CD4-positive, alpha-beta T cell (primary cell): ENCODE data around the gene ADCY4. TPM values are rescaled to one million over a fixed set of nuclear protein-coding genes. Genes with fewer than 3 reads are reported as not detected.

Source experiments
- ATAC-seq: fragments of 200-7000 bp; cut with Tn5 transposase; one replicate; pipeline ENCODE4 v1.10.0; 2022; ENCODE audit warnings: mild to moderate bottlenecking; ENCODE audit not compliant: poor library complexity
- CTCF ChIA-PET: fragments of 350-600 bp; sonication (Branson Sonifier 250); formaldehyde crosslinking; loops from one replicate; lab custom pipeline; 2021; ENCODE audit warnings: antibody characterized with exemption, inconsistent platforms; lab: Charles Lee
- POLR2A ChIA-PET: fragments of 350-600 bp; sonication (Branson Sonifier 250); formaldehyde crosslinking; loops from one replicate; lab custom pipeline; 2021; ENCODE audit warnings: antibody characterized with exemption, inconsistent platforms; lab: Charles Lee
- DNase-seq, 14 experiments: peaks; one replicate each; pipeline ENCODE4 v3.0.0-alpha.2; 2013 to 2020; ENCODE audit warnings: mixed read lengths in 2 of 14
- H3K27ac ChIP-seq, 2 donors: one replicate each; pipeline versions ENCODE4 v1.5.1 to v1.7.0; 2013; ENCODE audit warnings: low read length in 2 of 2, low read depth in 1 of 2, mild to moderate bottlenecking in 1 of 2
- H3K27me3 ChIP-seq, 2 experiments: 1 replicate in 1 of 2; 2 replicates in 1 of 2; pipeline versions ENCODE4 v1.6.1 to v1.7.0; 2013; ENCODE audit warnings: low read length in 2 of 2, control low read depth in 1 of 2, mild to moderate bottlenecking in 1 of 2, moderate library complexity in 1 of 2; ENCODE audit not compliant: insufficient read depth in 2 of 2, control insufficient read depth in 1 of 2
- H3K36me3 ChIP-seq: one replicate; pipeline ENCODE4 v1.6.1; 2013; ENCODE audit warnings: low read length, control low read depth; ENCODE audit not compliant: insufficient read depth
- H3K4me1 ChIP-seq: one replicate; pipeline ENCODE4 v1.6.1; 2013; ENCODE audit warnings: low read length, control low read depth; ENCODE audit not compliant: insufficient read depth
- H3K4me3 ChIP-seq: one replicate; pipeline ENCODE4 v1.5.1; 2013; ENCODE audit warnings: mild to moderate bottlenecking, low read length, moderate library complexity
- H3K9me3 ChIP-seq, 2 experiments: 1 replicate in 1 of 2; 2 replicates in 1 of 2; pipeline versions ENCODE4 v1.6.1 to v1.7.0; 2013; ENCODE audit warnings: low read length in 2 of 2, mild to moderate bottlenecking in 2 of 2, control low read depth in 1 of 2, moderate library complexity in 1 of 2; ENCODE audit not compliant: control insufficient read depth in 1 of 2, insufficient read depth in 1 of 2
- H3K27ac Mint-ChIP-seq: one replicate; pipeline ENCODE4 v1.8.0; 2020; ENCODE audit warnings: mixed read lengths
- H3K27me3 Mint-ChIP-seq: one replicate; pipeline ENCODE4 v1.8.0; 2021; ENCODE audit warnings: mixed read lengths
- H3K36me3 Mint-ChIP-seq: one replicate; pipeline ENCODE4 v1.8.0; 2021; ENCODE audit warnings: low read depth, mixed read lengths
- H3K4me1 Mint-ChIP-seq: one replicate; pipeline ENCODE4 v1.8.0; 2021; ENCODE audit warnings: low read depth, mixed read lengths
- H3K4me3 Mint-ChIP-seq: one replicate; pipeline ENCODE4 v1.8.0; 2020; ENCODE audit warnings: mild to moderate bottlenecking, mixed read lengths
- H3K9me3 Mint-ChIP-seq: one replicate; pipeline ENCODE4 v1.8.0; 2020; ENCODE audit warnings: mixed read lengths
- CTCF ChIP-seq: fragments of 200-600 bp; IDR thresholded peaks from one replicate; pipeline ENCODE4 v1.8.0; 2022; ENCODE audit warnings: antibody characterized with exemption, mild to moderate bottlenecking
- intact Hi-C, 2 experiments: fragments of 100-400 bp; cut with DNase I in 1 of 2; cut with micrococcal nuclease in 1 of 2; formaldehyde crosslinking; loops; one replicate each; pipeline versions ENCODE4 v1.15.1 to v1.9.0; 2023 to 2025; cut with DNase I, micrococcal nuclease
- total RNA-seq, 174 experiments: library from RNA in 2 of 174; stranded (reverse) in 2 of 174; gene quantifications; one replicate each; pipeline ENCODE4 v1.2.3 and lab custom pipeline; 2021 to 2026

ADCY4 gene
- total RNA-seq, 2 experiments from 2014 or later, result 4.7 to 5.9 TPM

DNA sequence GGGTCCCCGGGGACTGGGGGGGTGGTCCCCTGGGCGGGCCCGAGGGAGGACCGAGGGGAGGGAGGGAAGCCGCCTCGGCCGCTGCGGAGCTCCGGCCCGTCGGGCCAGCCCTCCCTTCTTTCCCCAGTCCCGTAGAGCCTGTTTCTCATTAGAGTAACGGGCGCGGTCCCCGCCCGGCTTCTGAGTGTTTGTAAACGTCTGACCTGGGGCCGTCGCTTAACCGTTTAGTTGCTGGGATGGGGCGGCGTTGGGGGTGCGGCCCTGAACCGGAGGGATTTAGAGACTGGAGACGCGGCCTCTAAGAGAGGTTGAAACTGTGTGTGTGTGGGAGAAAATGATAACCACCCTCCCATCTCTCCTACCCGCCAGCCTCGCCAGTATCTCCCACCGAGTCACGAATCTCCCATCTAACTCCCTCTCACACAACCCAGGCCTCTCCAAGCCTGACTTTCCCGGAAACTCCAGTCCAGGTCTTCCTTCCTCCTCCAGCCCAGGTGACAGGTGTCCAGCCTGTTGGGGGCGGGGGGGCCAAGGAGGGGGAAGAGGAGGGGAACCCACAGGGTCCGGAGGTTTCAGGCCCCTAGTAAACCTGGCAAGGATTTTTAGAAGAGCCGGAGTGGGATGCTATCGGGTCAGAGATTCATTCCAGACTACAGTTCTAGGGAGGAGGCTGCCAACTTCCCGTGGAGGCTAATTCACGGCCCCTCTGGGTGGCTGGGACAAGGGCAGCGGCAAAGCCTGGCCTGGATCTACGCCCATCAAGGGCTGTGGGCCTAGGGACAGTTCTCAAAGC lies 32.0 kb upstream of the ADCY4 start:
- H3K27me3 ChIP-seq, result peaks cover 49 to 67% of the 10 kb centered on the region in 2 experiments
- Mint-ChIP-seq H3K36me3 (no peaks in the 10 kb centered on the region), H3K27ac (no peak overlapping the region), H3K9me3 (no peaks in the 10 kb centered on the region), H3K4me3 (peak overlapping the region; percentile 76), H3K4me1 (peaks cover 30% of the 10 kb centered on the region), H3K27me3 (peaks cover 65% of the 10 kb centered on the region)
- peaks cover 39% of the 10 kb centered on the region for H3K4me1 ChIP-seq
- H3K36me3 ChIP-seq, result no peaks in the 10 kb centered on the region
- peak in 4 of 14 experiments; percentile 5 to 50 (median 16) for DNase-seq
- no peak overlapping the region for H3K27ac ChIP-seq
- ChIA-PET CTCF (interaction anchor here (1.6 to 2.1 kb wide), 2 partner anchors 65 to 70 kb away, joined by 22 to 25 read pairs; no protein-coding TSS in a partner anchor), POLR2A (interaction anchor here (1.2 to 2.0 kb wide), 2 partner anchors 64 to 70 kb away, joined by 7 to 14 read pairs; partner anchors contain the start of genes CBLN3 and KHNYN)
- H3K4me3 ChIP-seq, result peak overlapping the region; percentile 31
- H3K9me3 ChIP-seq, result peaks cover 0 to 22% of the 10 kb centered on the region in 2 experiments
- intact Hi-C loops, result loop anchor here in 1 of 2 experiments (2.0 kb wide), 1 partner anchor 66 kb away; no protein-coding TSS in a partner anchor
- TF ChIP-seq CTCF, result no peak
- ATAC-seq, result peak; percentile 38

DNA sequence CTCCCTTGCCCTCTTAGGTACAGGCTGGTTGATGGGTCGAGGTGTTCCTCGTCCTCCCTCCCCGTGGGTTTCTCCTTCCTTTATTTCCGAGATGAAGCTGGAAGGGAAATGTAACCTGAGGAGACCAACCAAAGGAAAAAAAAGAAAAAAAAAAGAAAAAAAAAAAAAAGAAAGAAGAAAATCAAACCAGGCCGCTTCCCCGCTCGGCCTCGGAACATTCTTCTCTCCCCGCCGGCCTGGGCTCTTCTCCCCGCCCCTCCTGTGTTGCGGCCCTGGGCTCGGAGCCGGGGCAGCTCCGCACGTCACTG lies 31.5 kb upstream of the ADCY4 start:
- H3K27ac Mint-ChIP-seq, result no peak overlapping the region
- ChIA-PET CTCF (interaction anchor here (0.6 to 2.1 kb wide), 8 partner anchors 21 to 70 kb away, joined by 3 to 25 read pairs (median 3); partner anchors contain the start of genes CBLN3 and KHNYN), POLR2A (interaction anchor here (0.6 to 2.0 kb wide), 3 partner anchors 17 to 70 kb away, joined by 3 to 14 read pairs (median 7); partner anchors contain the start of genes CBLN3 and KHNYN)
- H3K4me1 ChIP-seq, result peaks cover 39% of the 10 kb centered on the region
- intact Hi-C loops, result loop anchor here in 1 of 2 experiments (2.0 kb wide), 1 partner anchor 66 kb away; no protein-coding TSS in a partner anchor
- no peaks in the 10 kb centered on the region for H3K9me3 Mint-ChIP-seq
- H3K27me3 ChIP-seq, result peaks cover 49 to 67% of the 10 kb centered on the region in 2 experiments
- peaks cover 0 to 22% of the 10 kb centered on the region in 2 experiments for H3K9me3 ChIP-seq
- H3K27ac ChIP-seq, result no peak overlapping the region
- H3K4me1 Mint-ChIP-seq, result peaks cover 30% of the 10 kb centered on the region
- peak overlapping the region; percentile 31 for H3K4me3 ChIP-seq
- peaks cover 67% of the 10 kb centered on the region for H3K27me3 Mint-ChIP-seq
- no peak for TF ChIP-seq CTCF
- H3K4me3 Mint-ChIP-seq, result no peak overlapping the region
- H3K36me3 ChIP-seq, result no peaks in the 10 kb centered on the region
- DNase-seq, result peak in 1 of 14 experiments; percentile 34
- ATAC-seq, result no peak
- H3K36me3 Mint-ChIP-seq, result no peaks in the 10 kb centered on the region

- peak overlapping the region; percentile 63 for H3K4me3 Mint-ChIP-seq
- H3K4me1 ChIP-seq, result peaks cover 39% of the 10 kb centered on the region
- no peaks in the 10 kb centered on the region for H3K36me3 ChIP-seq
- ChIA-PET POLR2A (interaction anchor here (0.6 to 2.0 kb wide), 4 partner anchors 17 to 71 kb away, joined by 3 to 14 read pairs (median 5); partner anchors contain the start of genes CBLN3 and KHNYN), CTCF (interaction anchor here (0.6 to 2.1 kb wide), 9 partner anchors 21 to 71 kb away, joined by 3 to 25 read pairs (median 3); partner anchors contain the start of genes CBLN3, KHNYN and RIPK3)
- H3K27me3 Mint-ChIP-seq, result peaks cover 65% of the 10 kb centered on the region
- H3K27ac ChIP-seq, result no peak overlapping the region
- peak in 13 of 14 experiments; percentile 29 to 84 (median 55) for DNase-seq
- no peaks in the 10 kb centered on the region for H3K36me3 Mint-ChIP-seq
- peak overlapping the region; percentile 31 for H3K4me3 ChIP-seq
- H3K9me3 ChIP-seq, result peaks cover 0 to 22% of the 10 kb centered on the region in 2 experiments
- no peaks in the 10 kb centered on the region for H3K9me3 Mint-ChIP-seq
- peaks cover 50 to 67% of the 10 kb centered on the region in 2 experiments for H3K27me3 ChIP-seq
- TF ChIP-seq CTCF, result peak; percentile 36
- H3K4me1 Mint-ChIP-seq, result peaks cover 30% of the 10 kb centered on the region
- H3K27ac Mint-ChIP-seq, result no peak overlapping the region
- intact Hi-C loops, result loop anchor here (1.0 to 2.0 kb wide), 2 partner anchors 67 to 70 kb away; no protein-coding TSS in a partner anchor
- ATAC-seq, result peak; percentile 57
Measured at GRCh38 chr14:24365600-24366412, 30.9 kb upstream of the ADCY4 start.
